GM04504 (cell line): Measurements from ENCODE around the gene CPZ.
"Not testable (repeated sequence)": the region's sequence is repeated elsewhere in the genome, so short reads cannot be mapped to it uniquely, and the experiment has no call there.

Experiments
- DNase-seq: peaks from one replicate; pipeline ENCODE4 v3.0.0-alpha.2; 2012; ENCODE audit warnings: low read depth

CPZ gene

DNA sequence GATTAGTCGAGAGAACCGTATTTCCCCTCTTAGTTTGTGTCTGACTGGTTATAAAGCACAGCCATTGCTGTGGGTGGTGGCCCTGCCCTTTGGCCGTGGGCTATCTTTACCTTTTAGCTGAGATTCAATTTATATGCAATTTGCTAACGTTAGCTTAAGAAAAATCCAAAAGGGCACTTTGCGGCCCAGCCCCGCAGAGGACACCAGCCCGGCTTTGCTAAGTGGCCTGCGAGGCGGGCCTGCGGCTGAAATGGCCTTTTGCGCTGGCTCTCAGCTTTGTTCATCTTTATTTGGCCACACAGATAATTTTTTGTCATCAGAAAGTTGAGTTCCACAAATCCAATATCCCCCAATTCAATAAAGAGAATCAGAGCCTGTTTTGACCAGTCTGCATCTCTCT, 48.3 kb downstream of the CPZ start:
- no peak for DNase-seq

- DNase-seq, result no peak
Observed at GRCh38 chr4:8641256-8641655, 48.7 kb downstream of the CPZ start.

GRCh38 chr4:8641931-8642650, 49.5 kb downstream of the CPZ start:
- no peak for DNase-seq

DNA sequence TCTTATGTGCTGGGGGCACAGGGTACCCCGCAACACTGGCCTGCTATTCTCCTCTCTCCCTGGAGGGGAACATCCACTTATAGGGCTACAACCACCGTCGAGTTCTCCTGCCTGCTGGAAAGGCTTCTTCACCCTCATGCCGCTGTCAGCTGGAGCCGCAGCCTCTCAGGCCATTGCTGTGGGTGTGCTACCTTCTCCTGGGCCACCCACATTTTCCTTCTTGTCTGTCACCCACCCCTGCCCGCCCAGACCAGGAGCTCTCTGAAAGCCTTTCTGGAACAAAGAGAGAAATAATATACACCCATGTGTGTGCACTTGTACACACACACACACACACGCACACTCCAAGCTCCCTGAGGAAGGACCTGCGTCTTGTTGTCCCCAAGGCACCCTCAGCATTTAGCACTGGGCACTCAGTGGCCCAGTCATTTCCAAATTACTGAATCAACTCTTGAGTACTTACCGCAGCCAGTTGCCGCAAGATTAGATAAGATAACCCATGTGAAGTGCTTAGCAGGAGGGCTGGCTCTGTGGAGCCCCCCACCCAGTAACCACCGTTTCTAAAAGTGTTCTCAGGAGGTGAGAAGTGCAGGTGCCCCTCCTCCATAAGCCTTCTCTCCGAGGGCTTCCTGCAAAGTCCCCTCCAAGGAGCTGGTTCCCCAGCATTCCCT, 50.2 kb downstream of the CPZ start:
- DNase-seq, result no peak

DNA sequence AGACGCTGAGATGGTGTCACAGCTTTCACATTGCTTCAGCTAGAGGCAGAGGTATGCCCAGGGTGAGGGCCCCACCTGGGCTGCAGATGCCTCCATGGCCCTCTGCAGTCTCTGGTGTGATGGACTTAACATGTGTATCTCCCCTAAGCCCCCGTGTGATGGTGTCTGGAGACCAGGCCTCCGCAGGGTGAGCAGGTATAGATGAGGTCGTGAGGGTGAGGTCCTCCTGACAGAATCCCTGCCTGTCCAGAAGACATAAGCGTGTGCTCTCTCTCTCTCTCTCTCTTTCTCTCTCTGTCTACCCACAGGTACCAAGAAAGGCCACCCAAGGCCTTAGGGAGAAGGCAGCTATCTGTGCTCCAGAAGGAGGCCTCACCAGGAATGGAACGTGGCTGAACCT, 50.9 kb downstream of the CPZ start:
- DNase-seq, result no peak

GRCh38 chr4:8643986-8644385, 51.4 kb downstream of the CPZ start:
- DNase-seq, result no peak

- no peak for DNase-seq
Observed at GRCh38 chr4:8644461-8644891, 51.9 kb downstream of the CPZ start.

DNA sequence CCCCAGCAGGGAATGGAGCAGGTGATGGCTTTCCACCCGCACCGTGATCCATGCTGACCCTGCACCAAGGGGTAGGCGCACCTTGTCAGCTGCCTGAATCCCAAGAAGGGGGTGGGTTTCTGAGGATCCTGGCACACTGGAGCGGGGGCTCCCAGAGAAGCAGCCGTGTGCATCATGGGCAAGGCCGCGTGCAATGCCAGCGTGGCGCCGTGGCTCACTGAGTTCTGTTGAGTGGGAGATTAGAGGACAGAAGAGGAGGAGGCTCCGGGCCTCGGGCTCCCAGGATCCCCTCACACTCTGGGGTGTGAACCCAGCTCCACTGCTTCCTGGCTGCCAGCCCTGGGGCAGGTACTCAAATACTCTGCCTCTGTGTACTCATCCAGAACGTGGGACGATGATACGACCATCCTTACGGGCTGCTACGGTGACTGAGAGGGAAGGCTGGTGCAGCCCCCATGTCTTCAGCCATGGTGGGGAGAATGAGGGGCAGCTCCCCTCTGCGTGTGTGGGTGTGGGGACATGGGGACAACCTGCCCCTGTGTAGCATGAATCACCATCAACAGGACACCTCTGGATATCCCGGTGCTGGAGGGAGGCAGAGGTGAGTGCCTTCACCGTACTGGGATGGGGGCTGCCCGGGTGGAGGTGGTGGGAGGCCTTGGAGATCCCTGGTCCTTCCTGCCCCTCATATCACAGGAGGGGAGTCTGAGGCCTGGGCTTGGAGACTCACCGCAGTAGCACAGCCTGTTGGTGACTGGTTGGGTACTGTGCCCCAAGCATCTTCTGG, 52.6 kb downstream of the CPZ start:
- no peak for DNase-seq

DNA sequence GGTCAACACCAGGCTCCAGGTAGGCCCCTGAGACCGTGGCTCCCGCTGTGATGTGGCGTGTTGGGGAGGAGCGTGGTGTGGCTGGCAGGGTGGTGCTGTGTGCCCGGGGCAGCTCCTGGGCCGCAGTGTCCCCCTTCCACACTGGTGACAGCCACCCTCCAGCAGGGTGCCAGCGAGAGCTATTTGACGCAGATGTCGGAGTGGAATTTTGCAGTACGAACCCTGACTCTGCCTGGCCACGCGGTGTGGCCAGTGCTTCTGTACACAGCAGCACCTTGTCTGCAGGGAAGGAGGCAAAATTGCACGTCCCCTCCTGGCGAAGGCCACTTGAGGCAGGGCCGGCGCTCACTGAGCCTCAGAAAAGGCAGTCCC, 53.2 kb downstream of the CPZ start:
- DNase-seq, result no peak

DNA sequence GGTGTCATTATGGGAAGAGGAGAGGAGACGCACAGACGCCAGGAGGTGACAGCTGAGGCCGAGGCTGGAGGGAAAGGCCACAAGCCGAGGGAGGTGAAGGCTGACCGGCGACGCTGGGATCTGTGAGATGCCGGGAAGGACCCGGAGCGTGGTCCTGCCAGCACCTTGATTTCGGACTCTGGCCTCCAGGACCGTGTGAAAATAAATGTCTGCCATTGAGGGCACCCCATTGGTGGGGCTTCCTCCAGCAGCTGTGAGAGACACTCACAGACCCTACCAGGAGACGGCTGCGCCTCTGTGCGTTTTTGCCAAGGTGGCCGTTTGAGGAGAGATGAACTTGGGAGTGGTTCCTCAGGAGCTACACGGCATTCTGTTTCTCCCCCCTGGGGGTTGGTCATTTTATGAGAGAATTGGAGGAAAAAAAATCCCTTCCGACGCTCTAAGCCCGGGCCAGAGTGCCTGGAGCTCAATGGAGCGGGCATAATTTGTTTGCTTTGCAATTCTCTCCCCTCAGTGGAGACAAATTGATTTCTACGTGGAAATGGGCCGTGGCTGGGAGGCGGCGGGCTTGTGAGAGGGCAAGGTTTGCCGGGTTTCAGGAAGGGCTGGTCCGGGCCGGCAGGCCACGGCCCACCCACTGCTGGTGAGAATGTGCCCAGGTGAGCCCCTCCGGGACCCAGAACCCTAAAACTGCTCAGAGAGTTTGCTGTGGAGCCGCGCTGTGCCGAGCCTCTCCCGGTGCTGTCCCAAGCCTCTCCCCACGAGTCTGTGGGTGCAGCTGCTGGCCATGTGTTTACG, 53.9 kb downstream of the CPZ start:
- DNase-seq, result no peak

DNA sequence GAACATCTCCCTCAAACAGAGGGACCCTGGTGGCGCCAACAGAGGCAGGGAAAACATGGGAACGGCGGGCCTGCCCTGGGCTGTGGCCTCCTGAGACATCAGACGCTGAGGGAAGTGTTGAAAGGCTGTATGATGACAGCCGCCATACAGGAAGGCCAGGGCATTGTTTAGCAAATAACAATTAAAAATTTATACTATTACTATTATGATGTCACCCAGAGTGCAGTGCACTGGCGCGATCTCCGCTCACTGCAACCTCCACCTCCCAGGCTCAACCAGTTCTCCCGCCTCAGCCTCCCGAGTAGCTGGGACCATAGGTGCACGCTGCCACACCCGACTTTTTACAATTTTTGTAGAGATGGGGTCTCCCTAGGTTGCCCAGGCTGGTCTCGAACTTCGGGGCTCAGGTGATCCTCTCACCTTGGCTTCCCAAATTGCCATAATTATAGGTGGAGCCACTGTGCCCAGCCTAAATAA, 54.6 kb downstream of the CPZ start:
- DNase-seq, result no peak

DNA sequence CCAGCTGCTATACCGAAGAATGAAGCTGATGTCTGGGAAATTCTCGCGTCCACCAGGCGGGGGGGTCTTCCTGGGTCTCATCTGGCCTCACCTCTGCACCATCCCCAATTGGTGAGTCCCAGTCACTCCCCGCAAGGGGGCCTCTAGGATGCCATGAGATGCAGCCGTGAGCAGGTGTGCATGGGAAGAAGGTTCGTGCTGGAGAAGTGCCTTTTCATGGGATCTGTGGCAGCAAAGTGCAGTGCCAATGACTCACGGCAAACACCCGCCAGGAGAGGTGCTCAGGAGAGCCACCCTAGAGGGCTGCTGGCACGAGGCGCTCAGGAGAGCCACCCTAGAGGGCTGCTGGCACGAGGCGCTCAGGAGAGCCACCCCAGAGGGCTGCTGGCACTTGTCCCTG, 55.1 kb downstream of the CPZ start:
- DNase-seq, result no peak

DNA sequence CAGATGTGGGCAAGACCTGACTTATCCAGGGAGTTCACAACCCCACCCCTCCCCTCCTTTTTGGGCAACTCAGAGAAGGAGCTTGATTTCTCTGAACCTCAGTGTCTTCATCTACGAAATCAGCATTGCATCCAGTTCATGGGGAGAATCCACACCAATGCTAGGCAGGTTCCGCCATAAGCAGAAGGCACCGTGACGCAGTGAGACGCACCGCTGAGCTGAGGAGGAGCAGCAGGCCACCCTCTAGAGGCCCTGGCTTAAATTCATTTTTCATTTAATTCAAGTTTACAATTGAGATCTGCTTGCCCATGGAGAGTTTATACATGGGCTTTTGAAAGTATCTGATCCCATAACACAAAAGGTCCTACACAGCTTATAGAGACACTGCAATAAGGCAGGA, 55.7 kb downstream of the CPZ start:
- no peak for DNase-seq

GRCh38 chr4:8648816-8649630, 56.5 kb downstream of the CPZ start:
- no peak for DNase-seq

GRCh38 chr4:8649631-8650361, 57.2 kb downstream of the CPZ start:
- DNase-seq, result no peak

GRCh38 chr4:8651661-8652180, 59.2 kb downstream of the CPZ start:
- no peak for DNase-seq

DNA sequence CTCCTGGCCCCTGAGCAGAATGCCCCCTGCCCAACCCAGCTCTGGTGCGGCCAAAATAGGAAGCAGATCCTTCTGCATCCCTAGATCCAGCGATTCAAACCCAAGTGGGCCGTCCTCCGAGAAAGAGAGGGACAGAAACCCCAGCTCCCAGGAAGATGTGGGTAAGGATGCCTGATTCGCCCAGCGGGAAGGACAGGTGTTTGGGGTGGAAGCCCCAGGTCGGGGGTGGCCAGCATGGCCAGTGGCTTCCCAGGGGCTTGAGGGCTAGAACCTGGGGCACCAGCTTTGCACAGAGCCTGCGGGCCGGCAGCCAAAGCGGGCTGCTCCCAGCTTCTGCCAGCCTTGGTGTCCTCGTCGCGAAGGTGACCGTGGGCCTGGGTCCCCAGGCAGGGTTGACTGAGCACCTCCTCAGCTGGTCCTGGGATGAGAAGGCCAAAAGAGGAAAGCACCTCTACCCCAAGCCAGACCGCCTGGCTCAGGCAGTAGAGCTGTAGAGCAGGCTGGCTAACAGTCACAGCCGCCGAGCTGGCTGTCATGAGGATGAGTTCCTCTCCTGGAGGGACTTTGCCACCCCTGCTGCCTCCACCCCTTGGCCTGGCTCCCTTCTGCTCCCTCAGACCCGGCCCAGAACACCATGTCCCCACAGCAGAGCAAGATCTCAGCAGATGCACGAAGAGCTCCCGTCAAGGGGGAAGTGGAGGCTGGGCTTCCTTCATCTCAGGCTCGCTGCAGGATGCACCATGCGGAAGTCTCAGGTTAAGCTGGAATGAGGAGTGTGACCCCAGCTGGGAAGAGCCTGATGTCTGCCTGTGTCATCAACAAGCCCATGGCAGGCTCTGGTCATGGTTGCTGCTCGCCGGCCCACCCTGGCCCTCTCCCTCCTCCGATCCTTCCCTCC, 59.9 kb downstream of the CPZ start:
- no peak for DNase-seq

- DNase-seq, result no peak
Observed at GRCh38 chr4:8653326-8654000, 60.9 kb downstream of the CPZ start.

DNA sequence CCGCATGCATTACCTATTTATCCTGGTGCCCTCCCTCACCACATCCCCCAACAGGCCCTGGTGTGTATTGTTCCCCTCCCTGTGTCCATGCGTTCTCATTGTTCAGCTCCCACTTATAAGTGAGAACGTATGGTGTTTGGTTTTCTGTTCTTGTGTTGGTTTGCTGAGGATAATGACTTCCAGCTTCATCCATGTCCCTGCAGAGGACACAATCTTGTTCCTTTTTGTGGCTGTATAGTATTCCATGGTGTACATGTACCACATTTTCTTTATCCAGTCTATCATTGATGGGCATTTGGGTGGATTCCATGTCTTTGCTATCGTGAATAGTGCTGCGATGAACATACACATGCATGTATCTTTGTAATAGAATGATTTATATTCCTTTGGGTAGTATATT, 61.6 kb downstream of the CPZ start:
- not testable (repeated sequence) for DNase-seq
